Measurements from ENCODE around the gene SUPT20H. TPM values are rescaled to one million over a fixed set of nuclear protein-coding genes. Genes with fewer than 3 reads are reported as not detected.

The SUPT20H gene
- total and polyA plus RNA-seq, 2 donors (not counting 1 experiment from before 2014, with no cell fraction given), result 43.8 to 93.7 TPM

GRCh38 chr13:36973621-36974295 lies 85.7 kb downstream of the SUPT20H start:
- WGBS (ENCODE audit: insufficient coverage), result no CpG with 5 or more reads among the region's 5 CpGs

More at GRCh38 chr13:36973621-36974295, 85.7 kb downstream of the SUPT20H start:
- Histone ChIP-seq H3K4me2 (replicated peaks; ENCODE audit: low read depth, low read length, poor library complexity, severe bottlenecking) (peak overlapping the region; percentile 2), H2AFZ (ENCODE audit: insufficient read depth, low read depth, low read length, poor library complexity, severe bottlenecking) (no peak overlapping the region), H3K27me3 (replicated peaks in 1 of 4; ENCODE audit: control extremely low read depth in 1 of 4, control insufficient read depth in 3 of 4, insufficient read depth in 4 of 4, low read length in 3 of 4) (no peaks in the 10 kb centered on the region), H3K4me3 (ENCODE audit: control extremely low read depth in 1 of 5, extremely low read depth in 1 of 5, insufficient read depth in 1 of 5, low read depth in 2 of 5, low read length in 4 of 5) (no peak overlapping the region), H3K36me3 (replicated peaks in 1 of 2; ENCODE audit: control extremely low read depth in 1 of 2, control insufficient read depth in 1 of 2, extremely low read depth in 1 of 2, insufficient read depth in 2 of 2, low read length in 1 of 2) (peaks cover 3 to 32% of the 10 kb centered on the region in 2 experiments), H3K79me2 (ENCODE audit: control insufficient read depth, insufficient read depth, low read length) (no peaks in the 10 kb centered on the region), H3K9ac (ENCODE audit: low read length) (no peak overlapping the region), H3K4me1 (ENCODE audit: control insufficient read depth in 2 of 2, insufficient read depth in 2 of 2, low read length in 2 of 2) (peaks cover 6 to 9% of the 10 kb centered on the region in 2 donors), H4K20me1 (ENCODE audit: control insufficient read depth, insufficient read depth, low read length, poor library complexity, severe bottlenecking) (no peaks in the 10 kb centered on the region), H3K9me3 (ENCODE audit: control extremely low read depth in 1 of 3, control insufficient read depth in 2 of 3, insufficient read depth in 1 of 3, low read length in 2 of 3) (peaks cover 0 to 11% (median 0%) of the 10 kb centered on the region in 3 donors), H3K27ac (ENCODE audit: low read length in 2 of 2) (no peak overlapping the region)
- ChIA-PET POLR2A (no interaction called here), CTCF (interaction anchor here (0.7 to 1.7 kb wide), 3 partner anchors 8 to 555 kb away, joined by 5 to 7 read pairs (median 6); no protein-coding TSS in a partner anchor)
- DNase-seq, result peak; percentile 32
- peaks cover 2% of the 10 kb centered on the region for H3K9me3 Mint-ChIP-seq (ENCODE audit: insufficient read depth)
- peak; percentile 41 for ATAC-seq (ENCODE audit: low read depth)
- no peak overlapping the region for H3K27ac Mint-ChIP-seq
- H3K4me3 Mint-ChIP-seq, result no peak overlapping the region
- H3K27me3 Mint-ChIP-seq, result no peaks in the 10 kb centered on the region
- peaks cover 11% of the 10 kb centered on the region for H3K4me1 Mint-ChIP-seq
- TF ChIP-seq EZH2 (IDR thresholded peaks at IDR 0.05; ENCODE audit: borderline replicate concordance, insufficient read depth, low read depth, low read length, poor library complexity, severe bottlenecking), result no peak
- TF ChIP-seq CTCF (IDR thresholded peaks at IDR 0.05), result no peak
- intact Hi-C loops (cut with micrococcal nuclease), result no loop called here

All from B cell (primary cell).